SK-N-MC (cell line): Measurements from ENCODE around the gene INPP5J.

ENCODE experiments used
- EZH2 ChIP-seq: fragments of 200-600 bp; sonication (generic); IDR thresholded peaks from one replicate; pipeline ENCODE4 v1.6.1; 2017; ENCODE audit warnings: antibody characterized with exemption
- POLR2AphosphoS5 ChIP-seq: IDR thresholded peaks from 2 replicates; pipeline ENCODE4 v1.6.1; 2012; ENCODE audit warnings: mild to moderate bottlenecking, low read depth, low read length, borderline replicate concordance

- no peak for TF ChIP-seq EZH2
- no peak for TF ChIP-seq POLR2AphosphoS5
These were observed 16.7 kb upstream of the INPP5J start for GRCh38 chr22:31106001-31106571.
